Measurements from ENCODE around the gene ABI1. TPM values are rescaled to one million over a fixed set of nuclear protein-coding genes. Genes with fewer than 3 reads are reported as not detected.
"Not testable (repeated sequence)": the region's sequence is repeated elsewhere in the genome, so short reads cannot be mapped to it uniquely, and the experiment has no call there.

ABI1 gene
- total RNA-seq, 1 donor from 2014 or later, result 50.4 TPM

GRCh38 chr10:26857991-26858706 lies 2.6 kb downstream of the ABI1 start:
- DNase-seq (ENCODE audit: low spot score) (no peak), ATAC-seq (no peak)
- intact Hi-C loops (cut with DNase I), result no loop called here

- ATAC-seq; intact Hi-C loops (cut with DNase I); DNase-seq (ENCODE audit: low spot score): not testable (repeated sequence)
These were observed 3.2 kb downstream of the ABI1 start for GRCh38 chr10:26857553-26857952.

- intact Hi-C loops (cut with DNase I), result no loop called here
- no peak for ATAC-seq
These were observed 5.6 kb downstream of the ABI1 start for GRCh38 chr10:26855186-26855585.

GRCh38 chr10:26854524-26854923 lies 6.2 kb downstream of the ABI1 start:
- ATAC-seq, result no peak
- no peak for DNase-seq (ENCODE audit: low spot score)
- intact Hi-C loops (cut with DNase I), result no loop called here

More at GRCh38 chr10:26855186-26855585, 5.6 kb downstream of the ABI1 start:
- no peak for DNase-seq (ENCODE audit: low spot score)

- ATAC-seq (no peak), DNase-seq (ENCODE audit: low spot score) (no peak)
- intact Hi-C loops (cut with DNase I), result no loop called here
These were observed 16.3 kb downstream of the ABI1 start for GRCh38 chr10:26844396-26844975.

GRCh38 chr10:26843736-26844135 lies 17.0 kb downstream of the ABI1 start:
- ATAC-seq, result no peak
- DNase-seq (ENCODE audit: low spot score), result no peak
- intact Hi-C loops (cut with DNase I), result no loop called here

GRCh38 chr10:26841733-26842317 lies 18.9 kb downstream of the ABI1 start:
- intact Hi-C loops (cut with DNase I), result no loop called here
- DNase-seq (ENCODE audit: low spot score) (no peak), ATAC-seq (no peak)

- ATAC-seq, result no peak
- intact Hi-C loops (cut with DNase I), result no loop called here
- DNase-seq (ENCODE audit: low spot score), result no peak
These were observed 19.6 kb downstream of the ABI1 start for GRCh38 chr10:26840938-26841732.

- no peak for ATAC-seq
- intact Hi-C loops (cut with DNase I), result no loop called here
These were observed 20.7 kb downstream of the ABI1 start for GRCh38 chr10:26839966-26840627.

GRCh38 chr10:26837139-26837538 lies 23.6 kb downstream of the ABI1 start:
- DNase-seq (ENCODE audit: low spot score) (no peak), ATAC-seq (no peak)
- intact Hi-C loops (cut with DNase I), result no loop called here

More at GRCh38 chr10:26839966-26840627, 20.7 kb downstream of the ABI1 start:
- DNase-seq (ENCODE audit: low spot score), result no peak

GRCh38 chr10:26835025-26835424 lies 25.7 kb downstream of the ABI1 start:
- intact Hi-C loops (cut with DNase I), result no loop called here
- ATAC-seq (no peak), DNase-seq (ENCODE audit: low spot score) (no peak)

- DNase-seq (ENCODE audit: low spot score) (no peak), ATAC-seq (no peak)
- intact Hi-C loops (cut with DNase I), result no loop called here
These were observed 27.8 kb downstream of the ABI1 start for GRCh38 chr10:26832960-26833359.

- ATAC-seq, result no peak
- intact Hi-C loops (cut with DNase I), result no loop called here
- no peak for DNase-seq (ENCODE audit: low spot score)
These were observed 28.8 kb downstream of the ABI1 start for GRCh38 chr10:26831936-26832335.

- no peak for ATAC-seq
- no peak for DNase-seq (ENCODE audit: low spot score)
- intact Hi-C loops (cut with DNase I), result no loop called here
These were observed 30.8 kb downstream of the ABI1 start for GRCh38 chr10:26829810-26830515.

GRCh38 chr10:26824015-26824690 lies 36.6 kb downstream of the ABI1 start:
- ATAC-seq (no peak), DNase-seq (ENCODE audit: low spot score) (no peak)
- intact Hi-C loops (cut with DNase I), result no loop called here

- DNase-seq (ENCODE audit: low spot score), result no peak
- intact Hi-C loops (cut with DNase I), result no loop called here
- no peak for ATAC-seq
These were observed 38.8 kb downstream of the ABI1 start for GRCh38 chr10:26821699-26822570.

- ATAC-seq, result no peak
- intact Hi-C loops (cut with DNase I), result no loop called here
These were observed 45.3 kb downstream of the ABI1 start for GRCh38 chr10:26815500-26815899.

More at GRCh38 chr10:26815500-26815899, 45.3 kb downstream of the ABI1 start:
- no peak for DNase-seq (ENCODE audit: low spot score)
